NCI-H2029 (cell line): ENCODE results near the gene PLBD1.

ENCODE experiments used
- DNase-seq: peaks from one replicate; lab custom pipeline; 2025; lab: John Stamatoyannopoulos, UW

Gene PLBD1

GRCh38 chr12:14505626-14506596 lies 61.8 kb downstream of the PLBD1 start:
- no peak for DNase-seq

GRCh38 chr12:14495326-14495725 lies 72.4 kb downstream of the PLBD1 start:
- DNase-seq: no peak

- no peak for DNase-seq
Observed at GRCh38 chr12:14482886-14483285, 84.8 kb downstream of the PLBD1 start.

DNA sequence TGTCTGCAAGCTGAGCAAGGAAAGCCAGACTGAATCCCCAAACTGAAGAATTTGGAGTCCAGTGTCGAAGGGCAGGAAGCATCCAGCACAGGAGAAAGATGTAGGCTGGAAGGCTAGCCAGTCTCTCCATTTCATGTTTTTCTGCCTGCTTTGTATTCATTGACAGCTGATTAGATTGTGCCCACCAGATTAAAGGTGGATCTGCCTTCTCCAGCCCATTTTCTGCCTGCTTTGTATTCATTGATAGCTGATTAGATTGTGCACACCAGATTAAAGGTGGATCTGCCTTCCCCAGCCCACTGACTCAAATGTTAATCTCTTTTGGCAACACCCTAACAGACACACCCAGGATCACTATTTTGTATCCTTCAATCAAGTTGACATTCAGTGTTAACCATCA lies 85.3 kb downstream of the PLBD1 start:
- DNase-seq: no peak

DNA sequence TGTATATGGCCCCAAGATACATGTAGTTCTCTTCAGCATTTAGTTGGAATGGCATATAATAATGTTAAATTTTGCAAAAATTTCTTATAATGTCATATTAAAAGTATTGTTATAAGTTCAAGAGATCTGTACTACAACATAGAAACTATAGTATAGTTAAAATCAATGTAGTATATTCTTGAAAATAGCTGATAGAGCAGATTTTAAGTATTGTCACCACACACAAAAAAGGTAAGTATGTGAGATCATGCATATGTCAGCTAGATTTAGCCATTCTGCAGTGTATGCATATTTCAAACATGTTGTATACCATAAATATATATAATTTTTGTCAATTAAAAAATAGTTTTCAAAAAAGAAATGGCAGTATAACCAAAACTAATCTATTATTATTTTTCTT lies 86.5 kb downstream of the PLBD1 start:
- DNase-seq: no peak

GRCh38 chr12:14479004-14479403 lies 88.7 kb downstream of the PLBD1 start:
- no peak for DNase-seq

DNA sequence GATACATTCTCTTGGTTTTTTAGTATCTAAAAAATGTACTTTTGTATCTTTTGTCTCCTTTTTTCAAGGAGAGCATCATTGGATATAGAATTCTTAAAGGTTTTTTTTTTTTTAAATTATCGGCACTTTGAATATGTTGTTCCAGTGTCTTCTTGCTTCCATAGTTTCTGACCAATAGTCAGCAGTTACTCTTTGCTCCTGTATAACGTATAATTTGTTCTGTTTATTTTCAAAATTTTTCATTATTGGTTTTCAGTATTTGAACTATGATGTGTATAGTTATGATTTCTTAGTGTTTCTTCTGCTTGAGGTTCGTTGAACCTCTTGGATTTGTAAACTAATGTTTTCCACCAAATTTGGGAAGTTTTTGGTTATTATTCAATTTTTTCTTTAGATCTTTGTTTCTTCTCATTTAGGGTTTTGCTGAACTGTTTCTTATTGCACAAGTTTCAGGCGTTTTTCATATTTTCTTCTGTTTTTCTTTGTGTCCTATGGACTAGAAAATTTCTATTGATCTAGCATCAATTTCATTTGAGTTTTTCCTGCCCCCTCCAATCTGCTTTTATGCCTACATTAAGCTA lies 93.9 kb downstream of the PLBD1 start:
- peak; percentile 45 for DNase-seq

- no peak for DNase-seq
Observed at GRCh38 chr12:14471497-14471896, 96.2 kb downstream of the PLBD1 start.

- DNase-seq: no peak
Observed at GRCh38 chr12:14460212-14460841, 107.4 kb downstream of the PLBD1 start.

GRCh38 chr12:14454098-14454907 lies 113.4 kb downstream of the PLBD1 start:
- DNase-seq: peak; percentile 42
